ENCODE results near the gene TRPM3.

TRPM3 gene

DNA sequence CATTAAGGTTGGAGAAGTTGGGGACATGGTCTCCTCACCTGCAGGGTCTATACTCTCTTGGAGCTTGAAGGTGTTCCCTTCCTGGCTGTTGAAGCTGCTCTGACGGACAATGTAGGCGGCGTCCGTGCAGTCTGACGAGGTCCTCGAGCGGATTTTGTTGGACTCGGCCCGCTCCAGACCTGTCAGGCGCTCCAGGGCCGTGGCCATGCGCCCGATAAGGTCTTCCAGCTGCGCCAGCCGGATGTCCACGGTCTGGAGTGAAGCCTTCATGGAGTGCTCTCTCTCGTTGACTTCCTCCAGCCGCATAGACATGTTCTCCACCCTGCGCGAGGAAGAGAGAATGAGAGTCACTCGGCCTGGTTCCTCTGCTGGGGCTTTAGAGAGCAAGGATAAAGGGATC lies 584.3 kb downstream of the TRPM3 start:
- POLR2A ChIA-PET: no interaction called here
- TF ChIP-seq ZNF223 (tag by site-specific recombination; IDR thresholded peaks at IDR 0.05): no peak
- TF ChIP-seq, protein P1, sequence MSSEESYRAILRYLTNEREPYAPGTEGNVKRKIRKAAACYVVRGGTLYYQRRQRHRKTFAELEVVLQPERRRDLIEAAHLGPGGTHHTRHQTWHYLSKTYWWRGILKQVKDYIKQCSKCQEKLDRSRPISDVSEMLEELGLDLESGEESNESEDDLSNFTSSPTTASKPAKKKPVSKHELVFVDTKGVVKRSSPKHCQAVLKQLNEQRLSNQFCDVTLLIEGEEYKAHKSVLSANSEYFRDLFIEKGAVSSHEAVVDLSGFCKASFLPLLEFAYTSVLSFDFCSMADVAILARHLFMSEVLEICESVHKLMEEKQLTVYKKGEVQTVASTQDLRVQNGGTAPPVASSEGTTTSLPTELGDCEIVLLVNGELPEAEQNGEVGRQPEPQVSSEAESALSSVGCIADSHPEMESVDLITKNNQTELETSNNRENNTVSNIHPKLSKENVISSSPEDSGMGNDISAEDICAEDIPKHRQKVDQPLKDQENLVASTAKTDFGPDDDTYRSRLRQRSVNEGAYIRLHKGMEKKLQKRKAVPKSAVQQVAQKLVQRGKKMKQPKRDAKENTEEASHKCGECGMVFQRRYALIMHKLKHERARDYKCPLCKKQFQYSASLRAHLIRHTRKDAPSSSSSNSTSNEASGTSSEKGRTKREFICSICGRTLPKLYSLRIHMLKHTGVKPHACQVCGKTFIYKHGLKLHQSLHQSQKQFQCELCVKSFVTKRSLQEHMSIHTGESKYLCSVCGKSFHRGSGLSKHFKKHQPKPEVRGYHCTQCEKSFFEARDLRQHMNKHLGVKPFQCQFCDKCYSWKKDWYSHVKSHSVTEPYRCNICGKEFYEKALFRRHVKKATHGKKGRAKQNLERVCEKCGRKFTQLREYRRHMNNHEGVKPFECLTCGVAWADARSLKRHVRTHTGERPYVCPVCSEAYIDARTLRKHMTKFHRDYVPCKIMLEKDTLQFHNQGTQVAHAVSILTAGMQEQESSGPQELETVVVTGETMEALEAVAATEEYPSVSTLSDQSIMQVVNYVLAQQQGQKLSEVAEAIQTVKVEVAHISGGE (tag by site-specific recombination; conservative IDR thresholded peaks at IDR 0.05; ENCODE audit: low read depth): no peak
- no peak for TF ChIP-seq HOXC10 (CRISPR knock-in tag; IDR thresholded peaks at IDR 0.05)
- no peak for TF ChIP-seq ZNF37A (tag by site-specific recombination; IDR thresholded peaks at IDR 0.05)
- CTCF ChIA-PET: interaction anchor here (0.7 kb wide), 1 partner anchor 45 kb away, joined by 3 read pairs; no protein-coding TSS in a partner anchor
- H3K4me3 ChIP-seq (ENCODE audit: low read depth, low read length): no peak overlapping the region
- H3K27ac ChIP-seq (ENCODE audit: extremely low read depth, low read depth, low read length): no peak overlapping the region
- H3K36me3 ChIP-seq (ENCODE audit: control insufficient read depth in 2 of 2, insufficient read depth in 1 of 2, low read length in 2 of 2): no peaks in the 10 kb centered on the region
- H3K4me1 ChIP-seq (ENCODE audit: control insufficient read depth, insufficient read depth, low read length): peaks cover 5% of the 10 kb centered on the region
- no peaks in the 10 kb centered on the region for H3K9me3 ChIP-seq (ENCODE audit: control insufficient read depth, insufficient read depth, low read depth, low read length)

DNA sequence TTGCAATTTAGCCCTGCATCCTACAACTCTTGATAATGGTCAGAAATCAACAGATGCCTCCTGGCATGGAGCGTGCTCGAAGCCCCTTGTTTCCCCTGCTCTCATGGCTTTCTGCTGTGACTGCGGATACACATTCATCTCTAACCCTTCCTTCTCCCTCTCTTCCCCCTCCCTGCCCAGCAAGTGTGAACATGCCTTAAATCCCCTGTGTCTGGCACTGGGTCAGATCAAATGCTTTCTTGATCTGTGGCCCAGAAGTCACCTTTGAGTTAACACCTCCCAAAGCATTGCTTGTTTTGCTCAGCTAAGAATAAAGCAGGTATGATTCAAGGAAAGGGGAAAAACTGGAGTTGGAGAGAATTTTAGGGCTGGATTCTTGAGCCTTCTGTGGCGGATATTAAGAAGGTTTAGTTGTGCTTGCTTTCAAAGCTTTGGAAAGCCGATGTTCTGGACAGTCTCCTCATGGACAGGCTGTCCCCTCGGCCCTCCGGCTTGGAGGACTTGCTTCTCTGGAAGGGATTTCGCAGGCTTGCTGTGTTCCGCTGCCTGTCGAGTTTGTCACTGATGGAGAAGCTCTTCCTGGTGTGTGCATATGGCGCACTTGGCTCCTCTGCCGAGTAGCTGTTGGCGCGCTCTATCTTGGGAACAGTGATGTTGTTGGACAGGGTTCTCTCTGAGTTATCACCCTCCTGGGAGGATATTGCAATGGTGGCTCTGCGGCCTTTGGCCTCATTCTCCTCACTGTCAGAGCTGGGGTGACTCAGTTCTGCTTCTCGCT lies 585.7 kb downstream of the TRPM3 start:
- no peaks in the 10 kb centered on the region for H3K36me3 ChIP-seq (ENCODE audit: control insufficient read depth in 2 of 2, insufficient read depth in 1 of 2, low read length in 2 of 2)
- no peak overlapping the region for H3K27ac ChIP-seq (ENCODE audit: extremely low read depth, low read depth, low read length)
- TF ChIP-seq ZNF501 (tag by site-specific recombination; IDR thresholded peaks at IDR 0.05): no peak
- H3K4me3 ChIP-seq (ENCODE audit: low read depth, low read length): no peak overlapping the region
- ChIA-PET POLR2A (interaction anchor here (0.7 to 1.0 kb wide), 2 partner anchors 14 to 31 kb away, joined by 3 to 4 read pairs; no protein-coding TSS in a partner anchor), CTCF (interaction anchor here (0.7 kb wide), 1 partner anchor 749 kb away, joined by 4 read pairs; no protein-coding TSS in a partner anchor)
- no peaks in the 10 kb centered on the region for H3K9me3 ChIP-seq (ENCODE audit: control insufficient read depth, insufficient read depth, low read depth, low read length)
- peaks cover 5% of the 10 kb centered on the region for H3K4me1 ChIP-seq (ENCODE audit: control insufficient read depth, insufficient read depth, low read length)

DNA sequence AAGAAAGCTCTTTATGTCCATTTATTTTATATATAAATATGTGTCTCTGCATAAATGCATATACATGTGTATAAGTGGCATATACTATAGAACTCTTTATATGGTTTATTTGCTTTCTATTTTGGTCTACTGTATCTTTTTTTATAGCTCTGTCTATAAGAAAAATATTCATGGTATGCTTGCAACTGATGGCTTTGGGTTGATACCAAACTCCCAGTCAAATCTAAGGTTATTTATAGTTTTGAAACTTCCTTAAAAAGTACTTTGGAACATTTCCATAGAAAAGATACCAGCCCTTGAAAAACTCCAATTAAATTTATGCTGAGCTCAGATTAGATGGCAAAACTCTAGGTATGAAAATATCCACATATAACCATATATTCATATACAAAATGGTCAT lies 587.0 kb downstream of the TRPM3 start:
- TF ChIP-seq KLF7 (tag by site-specific recombination; IDR thresholded peaks at IDR 0.05; ENCODE audit: borderline replicate concordance) (no peak), ZNF169 (tag by site-specific recombination; IDR thresholded peaks at IDR 0.05) (no peak)

DNA sequence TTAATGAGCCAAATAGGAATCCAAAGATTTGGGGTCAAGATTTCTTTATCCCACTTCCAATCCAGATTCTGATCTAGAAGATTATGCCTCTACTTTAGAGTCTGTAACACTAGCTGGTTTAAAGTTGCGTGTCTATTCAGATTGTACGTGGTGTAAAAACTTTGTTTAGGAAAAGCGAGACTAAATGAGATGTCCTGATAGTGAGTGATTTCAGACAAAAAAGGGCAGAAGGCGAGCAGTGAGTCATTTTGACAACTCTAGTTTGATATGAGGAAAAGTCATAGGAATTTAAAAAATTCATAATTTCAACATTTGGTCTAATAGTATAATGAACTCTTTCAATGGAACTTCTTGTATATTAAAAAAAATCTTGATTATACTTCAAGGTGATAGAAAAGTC lies 587.4 kb downstream of the TRPM3 start:
- no peak for TF ChIP-seq ZNF114 (tag by site-specific recombination; IDR thresholded peaks at IDR 0.05)
- CTCF ChIA-PET: interaction anchor here (0.9 to 1.2 kb wide), 3 partner anchors 24 to 68 kb away, joined by 3 to 4 read pairs (median 4); no protein-coding TSS in a partner anchor

More for the DNA sequence above, 587.0 kb downstream of the TRPM3 start:
- ChIA-PET POLR2A (interaction anchor here (0.6 kb wide), 1 partner anchor 23 kb away, joined by 9 read pairs; no protein-coding TSS in a partner anchor), CTCF (interaction anchor here (0.6 to 1.2 kb wide), 4 partner anchors 25 to 272 kb away, joined by 3 to 4 read pairs (median 4); no protein-coding TSS in a partner anchor)
- no peak overlapping the region for H3K4me3 ChIP-seq (ENCODE audit: low read depth, low read length)
- H3K9me3 ChIP-seq (ENCODE audit: control insufficient read depth, insufficient read depth, low read depth, low read length): no peaks in the 10 kb centered on the region
- no peak overlapping the region for H3K27ac ChIP-seq (ENCODE audit: extremely low read depth, low read depth, low read length)
- no peaks in the 10 kb centered on the region for H3K36me3 ChIP-seq (ENCODE audit: control insufficient read depth in 2 of 2, insufficient read depth in 1 of 2, low read length in 2 of 2)
- H3K4me1 ChIP-seq (ENCODE audit: control insufficient read depth, insufficient read depth, low read length): peaks cover 5% of the 10 kb centered on the region

DNA sequence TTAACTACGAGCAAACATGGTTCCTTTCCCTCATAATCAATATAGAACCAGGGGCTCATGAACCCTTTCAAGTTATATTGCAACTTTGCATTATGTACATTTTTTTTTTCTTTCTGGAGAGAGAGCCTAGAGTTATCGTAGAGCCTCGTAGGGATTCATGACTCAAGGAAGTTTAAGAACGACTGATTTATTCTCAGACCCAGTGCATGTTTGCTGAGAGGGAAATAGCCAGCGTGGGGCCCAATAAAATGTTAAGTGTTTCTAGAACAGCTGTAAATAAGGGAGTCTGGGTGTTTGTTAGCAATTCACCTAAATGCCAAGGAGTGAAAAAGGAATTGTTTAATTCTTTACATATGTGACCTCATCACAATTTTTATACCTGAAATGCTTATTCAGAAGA lies 587.9 kb downstream of the TRPM3 start:
- Histone ChIP-seq H3K27ac (ENCODE audit: extremely low read depth, low read depth, low read length) (no peak overlapping the region), H3K9me3 (ENCODE audit: control insufficient read depth, insufficient read depth, low read depth, low read length) (no peaks in the 10 kb centered on the region), H3K4me3 (ENCODE audit: low read depth, low read length) (no peak overlapping the region), H3K4me1 (ENCODE audit: control insufficient read depth, insufficient read depth, low read length) (peaks cover 5% of the 10 kb centered on the region), H3K36me3 (ENCODE audit: control insufficient read depth in 2 of 2, insufficient read depth in 1 of 2, low read length in 2 of 2) (no peaks in the 10 kb centered on the region)
- ChIA-PET POLR2A (no interaction called here), CTCF (interaction anchor here (0.9 kb wide), 1 partner anchor 37 kb away, joined by 3 read pairs; no protein-coding TSS in a partner anchor)
- TF ChIP-seq ZNF544 (tag by site-specific recombination; IDR thresholded peaks at IDR 0.05) (no peak), KLF1 (tag by site-specific recombination; IDR thresholded peaks at IDR 0.05) (no peak), ZSCAN16 (tag by site-specific recombination; IDR thresholded peaks at IDR 0.05) (peak; percentile 78; the same call in 1 of the 2 replicates), ZNF174 (tag by site-specific recombination; IDR thresholded peaks at IDR 0.05) (no peak), ZBTB21 (tag by site-specific recombination; IDR thresholded peaks at IDR 0.05) (no peak), GLIS1 (tag by site-specific recombination; IDR thresholded peaks at IDR 0.05) (peak; percentile 71)
- TF ChIP-seq, protein P2, sequence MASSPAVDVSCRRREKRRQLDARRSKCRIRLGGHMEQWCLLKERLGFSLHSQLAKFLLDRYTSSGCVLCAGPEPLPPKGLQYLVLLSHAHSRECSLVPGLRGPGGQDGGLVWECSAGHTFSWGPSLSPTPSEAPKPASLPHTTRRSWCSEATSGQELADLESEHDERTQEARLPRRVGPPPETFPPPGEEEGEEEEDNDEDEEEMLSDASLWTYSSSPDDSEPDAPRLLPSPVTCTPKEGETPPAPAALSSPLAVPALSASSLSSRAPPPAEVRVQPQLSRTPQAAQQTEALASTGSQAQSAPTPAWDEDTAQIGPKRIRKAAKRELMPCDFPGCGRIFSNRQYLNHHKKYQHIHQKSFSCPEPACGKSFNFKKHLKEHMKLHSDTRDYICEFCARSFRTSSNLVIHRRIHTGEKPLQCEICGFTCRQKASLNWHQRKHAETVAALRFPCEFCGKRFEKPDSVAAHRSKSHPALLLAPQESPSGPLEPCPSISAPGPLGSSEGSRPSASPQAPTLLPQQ (tag by site-specific recombination; IDR thresholded peaks at IDR 0.05): no peak
- TF ChIP-seq, protein P3, sequence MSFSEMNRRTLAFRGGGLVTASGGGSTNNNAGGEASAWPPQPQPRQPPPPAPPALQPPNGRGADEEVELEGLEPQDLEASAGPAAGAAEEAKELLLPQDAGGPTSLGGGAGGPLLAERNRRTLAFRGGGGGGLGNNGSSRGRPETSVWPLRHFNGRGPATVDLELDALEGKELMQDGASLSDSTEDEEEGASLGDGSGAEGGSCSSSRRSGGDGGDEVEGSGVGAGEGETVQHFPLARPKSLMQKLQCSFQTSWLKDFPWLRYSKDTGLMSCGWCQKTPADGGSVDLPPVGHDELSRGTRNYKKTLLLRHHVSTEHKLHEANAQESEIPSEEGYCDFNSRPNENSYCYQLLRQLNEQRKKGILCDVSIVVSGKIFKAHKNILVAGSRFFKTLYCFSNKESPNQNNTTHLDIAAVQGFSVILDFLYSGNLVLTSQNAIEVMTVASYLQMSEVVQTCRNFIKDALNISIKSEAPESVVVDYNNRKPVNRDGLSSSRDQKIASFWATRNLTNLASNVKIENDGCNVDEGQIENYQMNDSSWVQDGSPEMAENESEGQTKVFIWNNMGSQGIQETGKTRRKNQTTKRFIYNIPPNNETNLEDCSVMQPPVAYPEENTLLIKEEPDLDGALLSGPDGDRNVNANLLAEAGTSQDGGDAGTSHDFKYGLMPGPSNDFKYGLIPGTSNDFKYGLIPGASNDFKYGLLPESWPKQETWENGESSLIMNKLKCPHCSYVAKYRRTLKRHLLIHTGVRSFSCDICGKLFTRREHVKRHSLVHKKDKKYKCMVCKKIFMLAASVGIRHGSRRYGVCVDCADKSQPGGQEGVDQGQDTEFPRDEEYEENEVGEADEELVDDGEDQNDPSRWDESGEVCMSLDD (tag by site-specific recombination; IDR thresholded peaks at IDR 0.05): no peak

More for the DNA sequence above, 587.4 kb downstream of the TRPM3 start:
- POLR2A ChIA-PET: interaction anchor here (0.6 kb wide), 1 partner anchor 22 kb away, joined by 9 read pairs; no protein-coding TSS in a partner anchor
- peaks cover 5% of the 10 kb centered on the region for H3K4me1 ChIP-seq (ENCODE audit: control insufficient read depth, insufficient read depth, low read length)
- H3K9me3 ChIP-seq (ENCODE audit: control insufficient read depth, insufficient read depth, low read depth, low read length): no peaks in the 10 kb centered on the region
- H3K36me3 ChIP-seq (ENCODE audit: control insufficient read depth in 2 of 2, insufficient read depth in 1 of 2, low read length in 2 of 2): no peaks in the 10 kb centered on the region
- H3K27ac ChIP-seq (ENCODE audit: extremely low read depth, low read depth, low read length): no peak overlapping the region
- no peak overlapping the region for H3K4me3 ChIP-seq (ENCODE audit: low read depth, low read length)
